NB4 (cell line): ENCODE measurements around the gene RRP12.
A peak's percentile ranks its signal among the peaks of the same experiment; 100 is the strongest.

Source experiments
- DNase-seq: peaks from one replicate; pipeline ENCODE4 v3.0.0; 2010; ENCODE audit warnings: low read depth
- H3K4me3 ChIP-seq: one replicate; pipeline ENCODE4 v1.5.1; 2011; ENCODE audit warnings: mild to moderate bottlenecking, low read depth, low read length, moderate library complexity
- CTCF ChIP-seq: IDR thresholded peaks from one replicate; pipeline ENCODE4 v1.5.1; 2012; ENCODE audit warnings: low read depth, low read length
- MYC ChIP-seq: IDR thresholded peaks from 2 replicates; pipeline ENCODE4 v1.6.1; 2011; ENCODE audit warnings: low read depth, low read length
- POLR2A ChIP-seq: IDR thresholded peaks from 2 replicates; pipeline ENCODE4 v1.6.1; 2011; ENCODE audit warnings: mild to moderate bottlenecking; ENCODE audit not compliant: insufficient read length; ENCODE audit errors: extremely low read depth
- TF ChIP-seq, protein P1 (sequence below): IDR thresholded peaks from 2 replicates; pipeline ENCODE4 v1.6.1; 2011; ENCODE audit warnings: low read depth, low read length

Gene RRP12

GRCh38 chr10:97367126-97367649, 34.0 kb downstream of the RRP12 start:
- H3K4me3 ChIP-seq, result no peak overlapping the region
- TF ChIP-seq MYC (no peak), POLR2A (no peak), CTCF (no peak)
- TF ChIP-seq, protein P1, sequence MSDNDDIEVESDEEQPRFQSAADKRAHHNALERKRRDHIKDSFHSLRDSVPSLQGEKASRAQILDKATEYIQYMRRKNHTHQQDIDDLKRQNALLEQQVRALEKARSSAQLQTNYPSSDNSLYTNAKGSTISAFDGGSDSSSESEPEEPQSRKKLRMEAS, result no peak
- no peak for DNase-seq

DNA sequence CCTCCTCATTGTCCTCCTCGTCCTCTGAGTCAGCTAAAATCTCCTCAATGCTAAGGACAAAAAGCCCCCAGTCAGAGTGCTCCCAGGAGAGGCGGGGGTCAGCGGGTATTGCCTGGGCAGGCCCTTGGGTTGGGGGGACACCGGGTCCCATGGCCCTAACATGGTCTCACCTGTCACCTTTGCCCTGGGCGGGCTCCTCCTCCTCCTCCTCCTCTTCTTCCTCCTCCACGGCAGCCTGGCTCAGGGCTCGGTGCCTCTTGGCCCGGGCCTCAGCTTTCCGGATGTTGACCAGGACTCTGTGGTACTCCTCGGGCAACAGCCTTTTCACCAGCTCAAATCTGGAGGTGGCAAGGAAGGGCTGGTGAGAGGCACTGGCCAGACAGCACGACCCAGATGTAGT, 34.6 kb downstream of the RRP12 start:
- no peak overlapping the region for H3K4me3 ChIP-seq
- TF ChIP-seq CTCF, result no peak
- TF ChIP-seq MYC, result no peak
- no peak for TF ChIP-seq POLR2A
- TF ChIP-seq, protein P1, result no peak
- DNase-seq, result no peak

GRCh38 chr10:97365761-97366351, 35.3 kb downstream of the RRP12 start:
- TF ChIP-seq MYC, result peak; percentile 13; the same call in 1 of the 2 replicates
- TF ChIP-seq POLR2A, result no peak
- TF ChIP-seq, protein P1, result peak; percentile 40; the same call in 1 of the 2 replicates
- DNase-seq, result peak; percentile 95
- no peak overlapping the region for H3K4me3 ChIP-seq

DNA sequence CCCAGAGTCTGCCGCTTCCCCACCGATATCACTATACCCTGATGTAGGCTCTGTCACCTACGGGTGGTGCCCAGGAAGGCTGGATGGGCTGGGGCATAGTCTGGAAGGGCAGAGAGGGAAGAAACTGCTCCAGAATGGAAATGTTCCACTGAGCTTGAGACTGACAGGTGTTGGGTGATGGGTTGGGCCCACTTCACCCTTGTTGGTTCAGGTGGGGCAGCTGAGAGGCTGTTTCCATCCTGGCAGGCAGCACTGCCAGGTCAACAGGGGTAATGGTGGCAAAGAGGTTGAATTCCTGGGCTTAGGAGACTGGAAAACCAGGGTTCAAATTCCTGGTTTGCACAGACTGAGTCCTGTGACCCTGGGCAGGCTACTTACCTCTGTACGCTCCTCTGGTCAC, 38.1 kb downstream of the RRP12 start:
- no peak for DNase-seq
- H3K4me3 ChIP-seq, result no peak overlapping the region
- TF ChIP-seq MYC (no peak), POLR2A (no peak), CTCF (no peak)
- TF ChIP-seq, protein P1, result no peak

- H3K4me3 ChIP-seq, result no peak overlapping the region
- DNase-seq, result no peak
- TF ChIP-seq POLR2A (no peak), CTCF (no peak), MYC (no peak)
- TF ChIP-seq, protein P1, result no peak
These were observed 38.7 kb downstream of the RRP12 start for GRCh38 chr10:97362310-97363033.

GRCh38 chr10:97361537-97361901, 39.6 kb downstream of the RRP12 start:
- TF ChIP-seq MYC, result no peak
- TF ChIP-seq, protein P1, result no peak
- TF ChIP-seq POLR2A, result no peak
- TF ChIP-seq CTCF, result no peak
- no peak overlapping the region for H3K4me3 ChIP-seq
- no peak for DNase-seq
